Caki2 (cell line): ENCODE data around the gene STXBP1. TPM values are rescaled to one million over a fixed set of nuclear protein-coding genes. Genes with fewer than 3 reads are reported as not detected.

Experiments
- DNase-seq: peaks from one replicate; pipeline ENCODE4 v3.0.0-alpha.2; 2015; ENCODE audit warnings: low read depth
- in situ Hi-C: cut with HindIII; loops from 2 replicates; pipeline ENCODE4 v1.10.0; 2016; ENCODE audit warnings: low sequenced_read_pairs, low pct_unique_long_range_greater_than_20kb, mixed read lengths
- total RNA-seq: library from RNA; depleted of rRNA; stranded (reverse); fragments of >200 nt; shearing (Covaris generic); gene quantifications from 2 replicates; pipeline ENCODE4 v1.2.3, GENCODE V29; 2014; ENCODE audit warnings: low replicate concordance

The STXBP1 gene
- total RNA-seq, 1 experiment from 2014 or later = 1.2 TPM

GRCh38 chr9:127667906-127668305 is 55.8 kb downstream of the STXBP1 start:
- DNase-seq = no peak
- in situ Hi-C loops = no loop called here

- no peak for DNase-seq
- in situ Hi-C loops = no loop called here
Measured at GRCh38 chr9:127673234-127673633, 61.2 kb downstream of the STXBP1 start.

- in situ Hi-C loops = no loop called here
- DNase-seq = no peak
Measured at GRCh38 chr9:127676638-127677037, 64.6 kb downstream of the STXBP1 start.

GRCh38 chr9:127679506-127679905 is 67.4 kb downstream of the STXBP1 start:
- no peak for DNase-seq
- in situ Hi-C loops = no loop called here

- in situ Hi-C loops = no loop called here
- DNase-seq = no peak
Measured at GRCh38 chr9:127680226-127680625, 68.1 kb downstream of the STXBP1 start.

- in situ Hi-C loops = no loop called here
- DNase-seq = no peak
Measured at GRCh38 chr9:127680846-127681245, 68.8 kb downstream of the STXBP1 start.

GRCh38 chr9:127682351-127683136 is 70.5 kb downstream of the STXBP1 start:
- DNase-seq = no peak
- in situ Hi-C loops = no loop called here

- in situ Hi-C loops = no loop called here
- no peak for DNase-seq
Measured at GRCh38 chr9:127683723-127684122, 71.6 kb downstream of the STXBP1 start.

- in situ Hi-C loops = no loop called here
- DNase-seq = no peak
Measured at GRCh38 chr9:127684576-127684975, 72.5 kb downstream of the STXBP1 start.

GRCh38 chr9:127686461-127687393 is 74.7 kb downstream of the STXBP1 start:
- in situ Hi-C loops = no loop called here
- no peak for DNase-seq

- in situ Hi-C loops = no loop called here
- DNase-seq = no peak
Measured at GRCh38 chr9:127689329-127690000, 77.4 kb downstream of the STXBP1 start.

- in situ Hi-C loops = no loop called here
- DNase-seq = no peak
Measured at GRCh38 chr9:127690735-127691134, 78.7 kb downstream of the STXBP1 start.

GRCh38 chr9:127692071-127692470 is 80.0 kb downstream of the STXBP1 start:
- in situ Hi-C loops = no loop called here
- DNase-seq = no peak

- in situ Hi-C loops = no loop called here
- no peak for DNase-seq
Measured at GRCh38 chr9:127693143-127693542, 81.1 kb downstream of the STXBP1 start.

- in situ Hi-C loops = no loop called here
- no peak for DNase-seq
Measured at GRCh38 chr9:127693697-127694096, 81.6 kb downstream of the STXBP1 start.

GRCh38 chr9:127694890-127695720 is 83.0 kb downstream of the STXBP1 start:
- no peak for DNase-seq
- in situ Hi-C loops = no loop called here

GRCh38 chr9:127697575-127697974 is 85.5 kb downstream of the STXBP1 start:
- in situ Hi-C loops = no loop called here

GRCh38 chr9:127698386-127698785 is 86.3 kb downstream of the STXBP1 start:
- DNase-seq = no peak
- in situ Hi-C loops = no loop called here

More at GRCh38 chr9:127697575-127697974, 85.5 kb downstream of the STXBP1 start:
- no peak for DNase-seq
